HCT116 (cell line): ENCODE results near the gene HIVEP2. TPM values are rescaled to one million over a fixed set of nuclear protein-coding genes. Genes with fewer than 3 reads are reported as not detected.

ENCODE experiments used
- ATAC-seq: fragments of 200-7000 bp; cut with Tn5 transposase; 2 replicates; pipeline ENCODE4 v1.9.1; 2020; ENCODE audit warnings: mild to moderate bottlenecking, moderate library complexity
- BruUV-seq: library from RNA; stranded (reverse); fragments of 400-500 nt; replicated peaks from 2 replicates; lab custom pipeline; 2021; lab: Mats Ljungman, UMichigan
- CTCF ChIA-PET: fragments of 300-600 bp; sonication (Branson Sonifier 250); formaldehyde crosslinking; loops from one replicate; lab custom pipeline; 2021; ENCODE audit warnings: antibody characterized with exemption; lab: Charles Lee
- POLR2A ChIA-PET: fragments of 300-600, 350-600 bp; sonication (Branson Sonifier 250); formaldehyde crosslinking; loops from one replicate; lab custom pipeline; 2021; ENCODE audit warnings: antibody characterized with exemption; lab: Charles Lee
- RAD21 ChIA-PET, 2 experiments: fragments of 300-600 bp; sonication (Branson Sonifier 250); formaldehyde crosslinking; loops; one replicate each; lab custom pipeline; 2023; ENCODE audit warnings: low total read pairs in 2 of 2; ENCODE audit not compliant: uncharacterized antibody in 2 of 2, unreplicated experiment in 2 of 2, low non-redundant PET in 1 of 2; lab: Charles Lee
- DNase-seq: peaks from one replicate; pipeline ENCODE4 v3.0.0-alpha.2; 2010; ENCODE audit warnings: low read depth, low spot score
- H2AFZ ChIP-seq: fragments of 200-600 bp; shearing (Covaris generic), sonication (generic); 2 replicates; pipeline ENCODE4 v1.6.1; 2017; ENCODE audit warnings: low read depth, mixed run types, mixed read lengths, antibody characterized with exemption, low read length; ENCODE audit not compliant: poor library complexity, severe bottlenecking
- H3K27ac ChIP-seq: 2 replicates; pipeline ENCODE4 v1.5.1; 2012; ENCODE audit warnings: low read depth, low read length
- H3K27me3 ChIP-seq: fragments of 200-600 bp; sonication (generic); 2 replicates; pipeline ENCODE4 v1.6.1; 2016; ENCODE audit warnings: mixed run types, low read length, mixed read lengths; ENCODE audit not compliant: insufficient read depth
- H3K36me3 ChIP-seq, 2 experiments: fragments of 200-500 bp in 1 of 2; fragments of 200-600 bp in 1 of 2; sonication (Bioruptor generic) in 1 of 2; sonication (generic) in 1 of 2; 2 replicates each; pipeline versions ENCODE4 v1.5.1 to v1.6.1; 2014 to 2016; ENCODE audit warnings: low read length in 2 of 2, inconsistent platforms in 1 of 2, mixed read lengths in 1 of 2, mixed run types in 1 of 2; ENCODE audit not compliant: insufficient read depth in 2 of 2, control insufficient read depth in 1 of 2
- H3K4me1 ChIP-seq, 2 experiments: fragments of 200-600 bp in 1 of 2; sonication (generic) in 1 of 2; 2 replicates each; pipeline versions ENCODE4 v1.5.1 to v1.6.1; 2012 to 2017; ENCODE audit warnings: low read length in 2 of 2, inconsistent platforms in 1 of 2, mild to moderate bottlenecking in 1 of 2, mixed read lengths in 1 of 2, mixed run types in 1 of 2, moderate library complexity in 1 of 2; ENCODE audit not compliant: insufficient read depth in 2 of 2, control insufficient read depth in 1 of 2
- H3K4me2 ChIP-seq: fragments of 200-600 bp; sonication (generic); 2 replicates; pipeline ENCODE4 v1.6.1; 2017; ENCODE audit warnings: mixed run types, low read length, mixed read lengths
- H3K4me3 ChIP-seq, 2 experiments: fragments of 200-600 bp in 1 of 2; sonication (generic) in 1 of 2; replicated peaks in 1 of 2; 2 replicates each; pipeline ENCODE4 v1.5.1; 2011 to 2016; ENCODE audit warnings: low read length in 2 of 2, control low read depth in 1 of 2, low read depth in 1 of 2, mild to moderate bottlenecking in 1 of 2, mixed read lengths in 1 of 2, mixed run types in 1 of 2
- H3K79me2 ChIP-seq: fragments of 200-600 bp; sonication (generic); 2 replicates; pipeline ENCODE4 v1.6.1; 2017; ENCODE audit warnings: mild to moderate bottlenecking, mixed run types, low read length, moderate library complexity, mixed read lengths; ENCODE audit not compliant: insufficient read depth
- H3K9ac ChIP-seq: fragments of 200-600 bp; sonication (generic); 2 replicates; pipeline ENCODE4 v1.6.1; 2016; ENCODE audit warnings: low read length, mixed read lengths
- H3K9me2 ChIP-seq: fragments of 200-600 bp; sonication (generic), shearing (Covaris generic); 2 replicates; pipeline ENCODE4 v1.6.1; 2017; ENCODE audit warnings: mixed run types, mild to moderate bottlenecking, moderate library complexity; ENCODE audit not compliant: insufficient read depth
- H3K9me3 ChIP-seq, 2 experiments: fragments of 200-500 bp in 1 of 2; fragments of 200-600 bp in 1 of 2; sonication (Bioruptor generic) in 1 of 2; sonication (generic) in 1 of 2; 2 replicates each; pipeline ENCODE4 v1.6.1; 2014 to 2017; ENCODE audit warnings: low read length in 2 of 2, mixed read lengths in 2 of 2, inconsistent platforms in 1 of 2, low read depth in 1 of 2, mild to moderate bottlenecking in 1 of 2, mixed run types in 1 of 2, moderate library complexity in 1 of 2; ENCODE audit not compliant: control insufficient read depth in 1 of 2, insufficient read depth in 1 of 2
- H4K20me1 ChIP-seq: fragments of 200-600 bp; sonication (generic), shearing (Covaris generic); 2 replicates; pipeline ENCODE4 v1.6.1; 2017; ENCODE audit warnings: mixed run types, mild to moderate bottlenecking, moderate library complexity; ENCODE audit not compliant: insufficient read depth
- CBX3 ChIP-seq: IDR thresholded peaks from 2 replicates; pipeline ENCODE4 v1.6.1; 2012; ENCODE audit warnings: low read depth
- CEBPB ChIP-seq: IDR thresholded peaks from 2 replicates; pipeline ENCODE4 v1.6.1; 2012; ENCODE audit warnings: low read depth
- CTCF ChIP-seq, 3 experiments: fragments of 200-600 bp in 1 of 3; sonication (generic) in 1 of 3; IDR thresholded peaks in 2 of 3; conservative IDR thresholded peaks in 1 of 3; 2 replicates each; pipeline ENCODE4 v1.5.1; 2012 to 2017; ENCODE audit warnings: low read depth in 2 of 3, low read length in 2 of 3, antibody characterized with exemption in 1 of 3, borderline replicate concordance in 1 of 3, control low read depth in 1 of 3, mild to moderate bottlenecking in 1 of 3, mixed read lengths in 1 of 3, mixed run types in 1 of 3, moderate library complexity in 1 of 3; ENCODE audit not compliant: insufficient read depth in 1 of 3
- EGR1 ChIP-seq: IDR thresholded peaks from 2 replicates; pipeline ENCODE4 v1.6.1; 2012; ENCODE audit warnings: low read depth
- ELF1 ChIP-seq: IDR thresholded peaks from 2 replicates; pipeline ENCODE4 v1.6.1; 2012; ENCODE audit warnings: low read depth, borderline replicate concordance
- EZH2phosphoT487 ChIP-seq: fragments of 200-600 bp; IDR thresholded peaks from 2 replicates; pipeline ENCODE4 v1.6.1; 2018; ENCODE audit warnings: antibody characterized with exemption, borderline replicate concordance
- POLR2AphosphoS5 ChIP-seq: IDR thresholded peaks from 2 replicates; pipeline ENCODE4 v1.6.1; 2011; ENCODE audit warnings: mild to moderate bottlenecking, low read depth, low read length, moderate library complexity
- RAD21 ChIP-seq: IDR thresholded peaks from 2 replicates; pipeline ENCODE4 v1.6.1; 2012; ENCODE audit warnings: low read depth, mild to moderate bottlenecking
- REST ChIP-seq: IDR thresholded peaks from 2 replicates; pipeline ENCODE4 v1.6.1; 2012; ENCODE audit warnings: low read depth
- SRF ChIP-seq: IDR thresholded peaks from 2 replicates; pipeline ENCODE4 v1.6.1; 2012; ENCODE audit warnings: low read depth
- TCF7L2 ChIP-seq: IDR thresholded peaks from 2 replicates; pipeline ENCODE4 v1.7.0; 2011; ENCODE audit warnings: borderline replicate concordance, inconsistent platforms; ENCODE audit not compliant: insufficient read depth, insufficient read length; ENCODE audit errors: extremely low read depth
- YY1 ChIP-seq: IDR thresholded peaks from 2 replicates; pipeline ENCODE4 v1.6.1; 2011; ENCODE audit warnings: low read length, low read depth, moderate library complexity, mild to moderate bottlenecking; ENCODE audit not compliant: insufficient replicate concordance; ENCODE audit errors: extremely low read depth
- ZFX ChIP-seq: fragments of 450-650 bp; IDR thresholded peaks from 2 replicates; pipeline ENCODE4 v1.6.1; 2017
- ZNF274 ChIP-seq: fragments of 200-500 bp; sonication (Bioruptor generic); IDR thresholded peaks from 2 replicates; pipeline ENCODE4 v1.6.1; 2014; ENCODE audit warnings: mild to moderate bottlenecking, low read depth, low read length, inconsistent platforms
- intact Hi-C: fragments of 100-400 bp; cut with micrococcal nuclease; formaldehyde crosslinking; loops from 2 replicates; pipeline ENCODE4 v1.10.0; 2022
- total RNA-seq: library from RNA; stranded (reverse); gene quantifications from one replicate; pipeline ENCODE4 v1.2.1, GENCODE V29; 2021; ENCODE audit not compliant: unreplicated experiment
- TF ChIP-seq, protein P1 (sequence below): IDR thresholded peaks from 2 replicates; pipeline ENCODE4 v1.6.1; 2012

HIVEP2 gene
- total RNA-seq, 1 experiment from 2014 or later: 8.1 TPM

GRCh38 chr6:142830807-142831206, 114.2 kb downstream of the HIVEP2 start:
- H3K27me3 ChIP-seq: no peaks in the 10 kb centered on the region
- DNase-seq: no peak
- no peak overlapping the region for H2AFZ ChIP-seq
- no peaks in the 10 kb centered on the region for H3K9me2 ChIP-seq
- POLR2A ChIA-PET: no interaction called here
- H3K27ac ChIP-seq: no peak overlapping the region
- no peaks in the 10 kb centered on the region for H3K79me2 ChIP-seq
- no peaks in the 10 kb centered on the region for H3K9me3 ChIP-seq
- CTCF ChIA-PET: no interaction called here
- TF ChIP-seq EZH2phosphoT487: no peak
- H3K36me3 ChIP-seq: no peaks in the 10 kb centered on the region
- intact Hi-C loops: no loop called here
- H3K4me2 ChIP-seq: no peak overlapping the region
- H3K4me3 ChIP-seq: no peak overlapping the region
- no peak for ATAC-seq
- RAD21 ChIA-PET: no interaction called here
- no peaks in the 10 kb centered on the region for H4K20me1 ChIP-seq
- peaks cover 0 to 17% of the 10 kb centered on the region in 2 experiments; a peak in 2 of 4 replicates for H3K4me1 ChIP-seq
- no peak overlapping the region for H3K9ac ChIP-seq
- BruUV-seq: no TSS peak

- RAD21 ChIA-PET: no interaction called here
- no peaks in the 10 kb centered on the region for H4K20me1 ChIP-seq
- CTCF ChIA-PET: no interaction called here
- TF ChIP-seq YY1 (no peak), CBX3 (no peak), ZFX (no peak), SRF (no peak), CTCF (IDR thresholded peaks at IDR 0.05 in 2 of 3, conservative IDR thresholded peaks at IDR 0.05 in 1 of 3; ENCODE audit: borderline replicate concordance in 1 of 3, insufficient read depth in 1 of 3, low read depth in 2 of 3, low read length in 2 of 3) (no peak), TCF7L2 (no peak), REST (no peak), CEBPB (no peak), RAD21 (no peak), POLR2AphosphoS5 (no peak), ELF1 (no peak), EZH2phosphoT487 (no peak), EGR1 (no peak), ZNF274 (no peak)
- TF ChIP-seq, protein P1, sequence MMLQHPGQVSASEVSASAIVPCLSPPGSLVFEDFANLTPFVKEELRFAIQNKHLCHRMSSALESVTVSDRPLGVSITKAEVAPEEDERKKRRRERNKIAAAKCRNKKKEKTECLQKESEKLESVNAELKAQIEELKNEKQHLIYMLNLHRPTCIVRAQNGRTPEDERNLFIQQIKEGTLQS: no peak
These were observed 114.8 kb downstream of the HIVEP2 start for GRCh38 chr6:142830116-142830710.

More at GRCh38 chr6:142830116-142830710, 114.8 kb downstream of the HIVEP2 start:
- H3K36me3 ChIP-seq: no peaks in the 10 kb centered on the region
- ATAC-seq (no peak), DNase-seq (no peak)
- POLR2A ChIA-PET: no interaction called here
- H3K79me2 ChIP-seq: no peaks in the 10 kb centered on the region
- no peak overlapping the region for H3K9ac ChIP-seq
- no TSS peak for BruUV-seq
- no peak overlapping the region for H3K27ac ChIP-seq
- H3K4me3 ChIP-seq: no peak overlapping the region
- intact Hi-C loops: no loop called here
- no peaks in the 10 kb centered on the region for H3K9me3 ChIP-seq
- no peaks in the 10 kb centered on the region for H3K27me3 ChIP-seq
- H3K4me1 ChIP-seq: peaks cover 0 to 17% of the 10 kb centered on the region in 2 experiments; a peak in 2 of 4 replicates
- H2AFZ ChIP-seq: no peak overlapping the region
- H3K9me2 ChIP-seq: no peaks in the 10 kb centered on the region
- H3K4me2 ChIP-seq: no peak overlapping the region
